Natural killer cell treated with Interleukin-12 subunit alpha and Interleukin-12 subunit beta and Interleukin-15 and Interleukin-18, amount 100 ng/mL, for 72 hours (primary cell): ENCODE data around the gene FAM227B. TPM values are rescaled to one million over a fixed set of nuclear protein-coding genes. Genes with fewer than 3 reads are reported as not detected.

Experiments
- ATAC-seq, 2 donors: fragments of 150-1000 bp; cut with Tn5 transposase in 1 of 2; sonication (Bioruptor Pico), chemical (Tn5 transposase) in 1 of 2; 2 replicates each; pipeline ENCODE4 v1.10.0; 2021
- DNase-seq: peaks from one replicate; pipeline ENCODE4 v3.0.0; 2022; ENCODE audit warnings: low spot score
- H3K27ac Mint-ChIP-seq, 2 donors: 1 replicate in 1 of 2; 2 replicates in 1 of 2; pipeline ENCODE4 v1.8.0; 2022; ENCODE audit warnings: mixed read lengths in 2 of 2, mild to moderate bottlenecking in 1 of 2, moderate library complexity in 1 of 2
- H3K27me3 Mint-ChIP-seq, 2 donors: 1 replicate in 1 of 2; 2 replicates in 1 of 2; pipeline ENCODE4 v1.8.0; 2022; ENCODE audit warnings: mixed read lengths in 2 of 2
- H3K36me3 Mint-ChIP-seq: one replicate; pipeline ENCODE4 v1.8.0; 2022; ENCODE audit warnings: mixed read lengths
- H3K4me1 Mint-ChIP-seq, 2 donors: 1 replicate in 1 of 2; 2 replicates in 1 of 2; pipeline ENCODE4 v1.8.0; 2022; ENCODE audit warnings: low read depth in 2 of 2, mixed read lengths in 2 of 2, mild to moderate bottlenecking in 1 of 2
- H3K4me3 Mint-ChIP-seq: one replicate; pipeline ENCODE4 v1.8.0; 2022; ENCODE audit warnings: mixed read lengths
- H3K9me3 Mint-ChIP-seq: 2 replicates; pipeline ENCODE4 v1.8.0; 2022; ENCODE audit warnings: mixed read lengths
- total RNA-seq, 2 donors: library from RNA; stranded (reverse); gene quantifications; one replicate each; pipeline ENCODE4 v1.2.3, GENCODE V29; 2022

FAM227B gene
- total RNA-seq, 2 donors from 2014 or later, result 1.5 to 2.6 TPM

DNA sequence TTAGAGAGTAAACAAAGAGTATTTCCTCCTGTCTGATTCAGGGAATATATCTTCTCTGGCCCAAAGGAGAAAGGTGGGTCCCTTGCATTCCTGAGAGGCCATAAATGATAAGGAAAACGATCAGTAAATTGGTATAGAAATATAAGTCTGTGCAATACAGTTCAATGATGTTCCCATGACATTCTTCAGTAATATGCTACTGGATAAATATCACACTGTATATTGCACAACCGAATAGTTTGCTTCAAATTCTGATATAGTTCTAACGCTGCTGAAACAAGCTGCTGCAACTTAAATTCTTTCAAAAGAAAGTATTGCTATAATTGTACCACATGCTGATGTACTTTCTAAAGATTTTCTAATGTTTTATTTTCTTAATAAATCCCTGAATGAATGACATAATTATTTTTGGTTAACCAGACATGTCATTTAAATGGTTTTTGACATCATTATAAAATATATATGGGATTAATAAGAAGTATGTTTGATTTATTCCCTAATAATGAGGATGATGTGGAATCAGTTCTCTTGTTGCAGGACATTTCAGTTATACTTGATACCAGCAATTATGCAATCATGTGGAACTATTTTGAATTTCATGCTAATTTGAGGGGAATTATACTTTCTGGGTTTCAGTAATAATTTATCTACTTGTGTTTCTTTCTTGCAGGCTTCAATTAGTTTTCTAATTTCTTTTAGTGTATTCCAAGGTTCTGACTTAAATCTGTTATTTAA, 152.7 kb downstream of the FAM227B start:
- ATAC-seq, result no peak
- Mint-ChIP-seq H3K27ac (no peak overlapping the region), H3K27me3 (peaks cover 0 to 3% of the 10 kb centered on the region in 2 donors), H3K4me1 (peaks cover 7% of the 10 kb centered on the region in 2 donors), H3K4me3 (no peak overlapping the region), H3K36me3 (no peaks in the 10 kb centered on the region), H3K9me3 (no peaks in the 10 kb centered on the region)
- DNase-seq, result no peak

DNA sequence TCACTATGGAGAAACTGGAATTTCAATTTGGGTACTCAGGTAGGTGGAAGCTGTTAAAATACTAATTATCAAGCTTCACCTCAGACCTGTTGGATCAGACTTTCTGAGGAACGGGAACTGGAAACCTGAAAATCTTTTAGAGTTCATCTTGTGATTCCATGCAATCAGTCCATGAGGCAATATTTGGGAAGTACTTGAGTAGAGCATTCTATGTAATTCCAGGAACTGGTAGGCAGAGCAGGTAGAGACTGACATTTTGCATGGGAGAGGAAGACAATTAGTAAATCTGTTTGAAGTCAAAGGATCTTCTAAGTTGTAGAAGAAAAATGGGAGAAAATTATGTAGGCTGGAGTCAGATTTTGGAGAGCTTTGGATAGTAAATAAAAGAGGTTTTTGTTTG, 154.5 kb downstream of the FAM227B start:
- Mint-ChIP-seq H3K27ac (no peak overlapping the region), H3K4me1 (peaks cover 3 to 7% of the 10 kb centered on the region in 2 donors), H3K36me3 (no peaks in the 10 kb centered on the region), H3K4me3 (no peak overlapping the region), H3K9me3 (no peaks in the 10 kb centered on the region), H3K27me3 (peaks cover 3% of the 10 kb centered on the region in 2 donors)
- DNase-seq (no peak), ATAC-seq (no peak)

DNA sequence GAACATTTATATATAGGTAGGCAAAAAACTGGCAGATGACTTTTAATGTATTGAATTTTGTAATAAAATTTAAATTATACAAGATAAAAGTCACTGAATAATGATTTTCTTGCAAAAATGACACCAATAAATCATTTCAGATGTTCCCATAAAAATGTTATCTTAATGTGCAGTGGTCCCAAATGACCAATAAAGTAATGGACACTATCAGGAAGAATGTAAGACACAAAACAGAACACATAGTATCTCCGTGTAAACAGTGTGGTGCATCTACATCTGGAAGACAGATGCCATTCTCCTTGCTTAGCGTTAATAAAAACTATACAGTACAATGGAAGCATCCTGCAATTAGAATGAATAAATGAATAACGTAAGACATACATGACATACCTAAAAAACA, 156.1 kb downstream of the FAM227B start:
- Mint-ChIP-seq H3K36me3 (no peaks in the 10 kb centered on the region), H3K9me3 (no peaks in the 10 kb centered on the region), H3K4me1 (peaks cover 3 to 7% of the 10 kb centered on the region in 2 donors), H3K27me3 (peaks cover 5 to 16% of the 10 kb centered on the region in 2 donors), H3K4me3 (no peak overlapping the region), H3K27ac (no peak overlapping the region)
- ATAC-seq, result no peak
- no peak for DNase-seq

DNA sequence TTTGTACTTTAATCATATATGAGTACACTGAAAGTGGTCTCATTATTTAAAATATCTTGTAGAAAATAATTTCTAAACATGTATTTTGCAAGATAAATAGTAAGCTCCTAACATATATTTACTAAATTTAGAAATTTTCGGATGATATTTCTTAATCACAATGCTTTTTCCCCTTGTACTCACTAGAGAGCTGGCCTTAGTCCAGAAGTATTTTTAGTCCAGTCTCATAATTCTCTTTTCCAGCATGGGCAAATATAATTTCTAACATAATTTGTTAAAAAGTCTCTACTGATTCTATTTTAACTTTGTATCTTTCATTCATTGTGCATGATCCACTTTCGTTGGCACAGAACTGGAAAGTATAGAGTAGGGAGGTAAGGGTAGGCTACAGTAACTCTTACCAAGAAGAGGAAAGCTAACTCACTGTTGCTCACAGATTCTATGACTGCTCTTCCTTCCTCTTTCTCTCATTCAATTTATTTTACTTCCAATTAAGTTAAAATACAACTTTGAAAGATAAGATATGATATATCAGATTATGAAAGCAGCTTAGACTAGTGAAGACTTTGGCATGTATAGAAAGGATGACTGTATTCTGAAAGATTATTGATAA, 158.3 kb downstream of the FAM227B start:
- no peaks in the 10 kb centered on the region for H3K9me3 Mint-ChIP-seq
- H3K4me1 Mint-ChIP-seq, result peaks cover 3 to 7% of the 10 kb centered on the region in 2 donors
- H3K36me3 Mint-ChIP-seq, result no peaks in the 10 kb centered on the region
- H3K27ac Mint-ChIP-seq, result no peak overlapping the region
- DNase-seq, result no peak
- H3K27me3 Mint-ChIP-seq, result peaks cover 8 to 30% of the 10 kb centered on the region in 2 donors
- no peak for ATAC-seq
- H3K4me3 Mint-ChIP-seq, result no peak overlapping the region

DNA sequence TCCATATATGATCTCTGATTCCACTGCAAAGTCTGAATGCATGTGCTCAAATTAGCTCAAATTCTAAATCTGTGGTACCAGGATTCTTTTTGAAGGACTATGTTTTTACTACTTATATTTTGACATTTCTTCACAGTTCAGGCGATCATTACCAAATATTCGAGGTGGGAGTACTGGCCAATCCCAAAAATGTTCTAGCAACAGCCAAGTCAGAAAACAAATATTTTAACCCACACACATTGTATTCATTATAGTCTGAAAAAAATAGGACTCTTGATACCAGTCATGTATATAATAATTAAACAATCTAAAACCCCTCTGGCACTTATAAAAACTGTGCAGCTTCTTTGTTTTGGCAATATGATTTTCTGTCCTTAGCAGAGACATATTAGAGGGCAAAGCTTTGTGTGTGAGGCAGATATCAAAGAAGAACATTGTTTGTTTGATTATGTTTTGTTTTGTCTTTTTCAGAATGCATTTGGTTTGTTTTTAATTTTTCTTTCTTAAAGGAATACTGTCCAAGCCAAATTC, 160.1 kb downstream of the FAM227B start:
- Mint-ChIP-seq H3K27ac (no peak overlapping the region), H3K36me3 (no peaks in the 10 kb centered on the region), H3K4me1 (no peaks in the 10 kb centered on the region), H3K9me3 (no peaks in the 10 kb centered on the region), H3K4me3 (no peak overlapping the region), H3K27me3 (peaks cover 13 to 43% of the 10 kb centered on the region in 2 donors)
- ATAC-seq, result no peak
- no peak for DNase-seq

DNA sequence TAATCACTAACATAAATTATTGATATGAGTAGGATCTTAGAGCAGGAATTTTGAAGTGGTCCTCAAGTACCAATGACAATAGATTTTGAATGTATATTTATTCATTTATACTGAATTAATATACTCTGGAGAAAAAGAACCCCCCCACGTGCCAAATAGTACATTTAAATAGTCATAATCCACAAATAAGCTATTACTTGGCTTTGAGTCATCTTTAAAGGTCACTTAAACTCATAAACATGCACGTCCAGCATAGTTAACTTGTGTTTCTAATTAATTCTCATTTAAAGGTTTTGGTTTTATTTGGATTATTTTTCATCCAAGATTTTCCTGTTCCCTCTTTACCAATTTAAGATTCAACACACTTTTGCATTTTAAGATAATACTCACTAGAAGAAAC, 162.5 kb downstream of the FAM227B start:
- Mint-ChIP-seq H3K27ac (no peak overlapping the region), H3K4me1 (no peaks in the 10 kb centered on the region), H3K9me3 (no peaks in the 10 kb centered on the region), H3K27me3 (peaks cover 18 to 55% of the 10 kb centered on the region in 2 donors), H3K4me3 (no peak overlapping the region), H3K36me3 (no peaks in the 10 kb centered on the region)
- ATAC-seq, result no peak
- no peak for DNase-seq

DNA sequence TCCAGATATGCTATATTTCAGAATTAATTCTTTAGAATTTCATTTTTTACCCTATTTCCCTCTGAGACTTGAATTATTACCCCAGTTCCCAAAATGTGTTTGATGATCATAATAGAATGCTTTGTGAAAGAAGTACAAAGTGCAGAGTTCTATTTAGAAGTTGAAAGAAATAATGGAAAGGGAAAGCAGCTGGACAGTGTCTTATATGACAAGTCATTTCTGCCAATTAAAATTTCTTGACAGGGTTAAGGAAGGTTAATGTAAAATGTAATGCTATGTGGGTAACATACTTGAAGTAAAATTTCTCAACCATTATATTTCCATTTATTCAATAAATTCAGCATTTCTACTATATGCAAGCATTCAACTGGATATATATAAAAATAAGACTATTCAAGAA, 164.5 kb downstream of the FAM227B start:
- Mint-ChIP-seq H3K4me1 (no peaks in the 10 kb centered on the region), H3K27ac (no peak overlapping the region), H3K36me3 (no peaks in the 10 kb centered on the region), H3K4me3 (no peak overlapping the region), H3K27me3 (peaks cover 18 to 53% of the 10 kb centered on the region in 2 donors), H3K9me3 (no peaks in the 10 kb centered on the region)
- no peak for DNase-seq
- no peak for ATAC-seq

DNA sequence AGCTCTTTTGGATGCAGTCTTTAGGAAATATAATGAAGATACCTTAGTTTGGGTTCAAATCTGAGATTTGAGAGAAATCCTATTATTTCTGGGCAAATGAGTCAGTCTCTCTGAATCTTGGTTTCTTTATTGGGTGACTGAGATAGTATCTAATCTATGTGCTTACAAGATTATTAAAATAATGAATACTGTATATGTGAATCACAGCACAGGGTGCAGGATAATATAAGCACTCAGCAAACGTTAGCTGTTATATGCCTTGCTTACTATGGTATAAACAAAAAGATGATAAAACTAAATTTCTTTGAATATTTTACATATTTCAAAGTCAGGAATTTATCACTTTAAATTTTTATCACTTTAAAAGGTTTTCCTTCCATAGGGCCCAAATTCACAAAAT, 168.0 kb downstream of the FAM227B start:
- no peak overlapping the region for H3K27ac Mint-ChIP-seq
- no peak overlapping the region for H3K4me3 Mint-ChIP-seq
- ATAC-seq (no peak), DNase-seq (no peak)
- no peaks in the 10 kb centered on the region for H3K9me3 Mint-ChIP-seq
- peaks cover 16 to 31% of the 10 kb centered on the region in 2 donors for H3K27me3 Mint-ChIP-seq
- no peaks in the 10 kb centered on the region for H3K36me3 Mint-ChIP-seq
- no peaks in the 10 kb centered on the region for H3K4me1 Mint-ChIP-seq

DNA sequence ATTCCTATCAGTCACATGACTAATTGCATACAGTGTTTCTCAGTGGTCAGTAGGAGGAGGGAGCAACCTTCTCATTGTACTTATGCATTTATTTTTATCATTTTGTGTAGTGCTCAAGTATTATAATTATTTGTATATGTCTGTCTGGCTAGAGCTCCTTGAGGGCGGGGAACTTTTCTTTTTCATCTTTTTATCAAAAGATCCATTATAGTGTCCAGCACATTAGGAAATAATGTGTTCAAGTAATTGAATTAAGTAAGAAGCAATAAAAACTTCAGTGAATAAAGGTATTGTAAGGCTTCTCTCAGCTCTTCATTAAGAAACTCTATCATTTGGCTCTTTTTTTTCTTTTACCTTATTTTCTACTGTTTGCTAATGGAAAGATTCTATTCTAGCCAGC, 178.8 kb downstream of the FAM227B start:
- Mint-ChIP-seq H3K27me3 (peaks cover 0 to 6% of the 10 kb centered on the region in 2 donors), H3K4me1 (peaks cover 17% of the 10 kb centered on the region in 2 donors), H3K36me3 (no peaks in the 10 kb centered on the region), H3K27ac (no peak overlapping the region), H3K9me3 (no peaks in the 10 kb centered on the region), H3K4me3 (no peak overlapping the region)
- no peak for ATAC-seq
- DNase-seq, result no peak

DNA sequence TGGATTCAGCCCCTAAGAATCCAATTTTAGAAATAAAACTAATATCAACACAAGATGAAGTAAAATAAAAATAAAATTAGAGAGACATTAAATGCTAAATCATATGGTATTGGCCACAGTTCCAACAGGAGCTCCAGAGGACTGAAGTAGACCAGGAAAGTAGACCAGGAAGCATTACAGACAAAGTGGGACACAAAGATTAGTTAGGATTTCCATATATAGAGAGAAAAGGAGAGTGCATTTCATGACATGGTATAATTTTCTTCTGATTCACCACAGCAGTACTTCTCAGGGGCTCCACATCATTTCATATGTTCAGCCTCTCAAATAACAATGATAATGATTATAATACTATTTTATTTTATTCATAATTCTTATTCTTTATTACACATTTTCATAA, 179.3 kb downstream of the FAM227B start:
- no peak for ATAC-seq
- peaks cover 0 to 2% of the 10 kb centered on the region in 2 donors for H3K27me3 Mint-ChIP-seq
- H3K4me3 Mint-ChIP-seq, result no peak overlapping the region
- no peak overlapping the region for H3K27ac Mint-ChIP-seq
- peaks cover 17% of the 10 kb centered on the region in 2 donors for H3K4me1 Mint-ChIP-seq
- no peaks in the 10 kb centered on the region for H3K36me3 Mint-ChIP-seq
- no peak for DNase-seq
- H3K9me3 Mint-ChIP-seq, result no peaks in the 10 kb centered on the region

DNA sequence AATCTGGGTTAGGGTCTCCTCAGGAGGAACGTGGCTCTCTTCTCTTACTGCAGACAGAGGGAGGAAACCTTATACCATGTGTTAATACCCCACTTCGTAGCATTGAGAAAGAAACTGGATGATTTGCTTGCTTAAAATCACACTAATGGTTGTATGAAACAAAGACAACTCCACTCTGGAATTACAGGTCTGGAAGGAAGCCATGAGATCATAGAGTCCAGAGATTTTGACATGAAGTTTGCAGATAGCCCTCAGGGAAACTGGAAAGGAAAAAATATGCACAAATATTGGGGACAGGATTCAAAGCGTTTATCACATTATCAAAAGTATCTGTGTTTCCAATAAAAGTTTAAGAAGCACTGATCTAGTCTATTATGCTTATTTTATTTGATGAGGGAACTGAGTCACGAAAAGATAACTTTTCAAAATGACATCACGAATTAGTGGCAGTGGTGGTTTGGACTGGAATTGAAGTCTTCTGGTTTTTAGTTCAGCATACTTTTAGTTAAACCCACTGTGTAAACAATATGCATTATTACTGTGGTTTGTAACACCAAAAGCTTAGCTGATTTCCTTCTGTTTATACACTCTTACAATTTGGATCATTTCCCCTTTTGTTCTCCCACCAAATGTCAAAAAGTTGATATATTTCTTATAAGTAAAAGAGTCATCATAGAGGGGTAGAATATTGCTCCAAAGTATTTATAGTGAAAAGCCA, 180.8 kb downstream of the FAM227B start:
- DNase-seq (no peak), ATAC-seq (no peak)
- Mint-ChIP-seq H3K27ac (peak overlapping the region in 1 of 2 donors; percentile 41), H3K36me3 (no peaks in the 10 kb centered on the region), H3K27me3 (no peaks in the 10 kb centered on the region), H3K4me1 (peaks cover 17% of the 10 kb centered on the region in 2 donors), H3K9me3 (no peaks in the 10 kb centered on the region), H3K4me3 (no peak overlapping the region)

DNA sequence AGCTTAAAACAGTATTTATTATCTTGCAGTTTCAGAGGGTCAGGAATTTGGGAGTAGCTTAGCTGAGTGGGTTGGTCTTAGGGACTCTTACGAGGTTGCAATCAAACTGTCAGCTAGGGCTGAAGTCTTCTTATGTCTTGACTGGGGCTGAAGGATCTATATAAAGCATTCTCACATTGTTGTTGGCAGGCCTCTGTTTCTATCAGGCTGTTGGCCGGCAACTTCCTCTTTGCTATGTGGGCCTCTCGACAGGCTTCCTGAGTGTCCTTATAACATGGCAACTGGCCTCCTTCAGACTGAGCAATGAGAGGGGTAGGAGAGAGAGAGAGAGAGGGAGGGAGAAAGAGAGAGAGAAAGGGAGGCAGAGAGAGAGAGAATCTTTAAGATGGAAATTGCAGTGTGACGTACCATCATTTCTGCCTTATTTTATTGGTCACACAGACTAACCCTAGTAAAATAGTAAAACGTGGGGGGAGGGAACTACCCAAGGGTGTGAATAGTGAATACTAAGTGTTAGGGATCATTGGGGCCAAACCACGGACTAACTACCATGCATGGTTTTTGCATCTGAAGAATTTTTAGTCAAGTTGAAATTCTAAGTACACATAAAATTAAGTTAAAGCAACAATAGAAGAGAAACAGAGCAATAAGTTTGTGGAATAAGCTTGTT, 181.5 kb downstream of the FAM227B start:
- Mint-ChIP-seq H3K36me3 (no peaks in the 10 kb centered on the region), H3K4me1 (peaks cover 17% of the 10 kb centered on the region in 2 donors), H3K27me3 (no peaks in the 10 kb centered on the region), H3K27ac (peak overlapping the region; percentile 38 to 41), H3K9me3 (no peaks in the 10 kb centered on the region), H3K4me3 (peak overlapping the region; percentile 40)
- peak in 1 of 2 donors; percentile 60 for ATAC-seq
- DNase-seq, result no peak

DNA sequence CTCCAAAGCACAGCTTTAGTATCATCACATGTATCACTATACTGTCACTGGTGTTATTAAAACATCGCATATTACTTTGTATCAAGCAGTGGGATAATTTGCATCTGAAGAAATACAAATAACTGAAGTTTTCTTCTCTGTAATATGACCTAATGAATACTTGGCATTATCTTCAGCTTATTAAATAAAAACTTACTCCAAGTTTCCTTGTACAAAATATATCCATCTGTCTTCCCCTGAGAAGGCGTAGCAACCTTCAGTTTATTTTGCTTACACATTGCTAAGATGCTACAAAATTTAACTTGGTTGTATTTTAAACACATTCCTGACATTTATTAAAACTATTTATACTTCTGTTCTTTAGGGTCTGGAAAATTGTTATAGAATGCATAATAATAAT, 183.9 kb downstream of the FAM227B start:
- Mint-ChIP-seq H3K4me3 (no peak overlapping the region), H3K36me3 (no peaks in the 10 kb centered on the region), H3K27ac (no peak overlapping the region), H3K9me3 (no peaks in the 10 kb centered on the region), H3K27me3 (peaks cover 1 to 2% of the 10 kb centered on the region in 2 donors), H3K4me1 (peaks cover 17% of the 10 kb centered on the region in 2 donors)
- ATAC-seq (no peak), DNase-seq (no peak)
